Measurements from ENCODE around the gene ZNF668.

- TF ChIP-seq CTCF (conservative IDR thresholded peaks at IDR 0.05 in 1 of 2, IDR thresholded peaks at IDR 0.05 in 1 of 2; ENCODE audit: extremely low read depth in 1 of 2, insufficient read depth in 1 of 2, low read depth in 1 of 2, low read length in 2 of 2) (no peak), EZH2 (IDR thresholded peaks at IDR 0.05; ENCODE audit: borderline replicate concordance, low read length) (no peak)
These were observed 10.7 kb upstream of the ZNF668 start for GRCh38 chr16:31084584-31085302.
